GM12878 (cell line): ENCODE data around the gene IRX4. TPM values are rescaled to one million over a fixed set of nuclear protein-coding genes. Genes with fewer than 3 reads are reported as not detected.

Experiments used
- ATAC-seq: fragments of 200-7000 bp; cut with Tn5 transposase; 3 replicates; pipeline ENCODE4 v1.9.1; 2020; ENCODE audit warnings: mild to moderate bottlenecking, moderate library complexity
- BruUV-seq: library from RNA; stranded (reverse); fragments of 400-500 nt; replicated peaks from 2 replicates; lab custom pipeline; 2021; lab: Mats Ljungman, UMichigan
- CTCF ChIA-PET: fragments of 300-600 bp; sonication (Branson Sonifier 250); formaldehyde crosslinking; extraction: SDS; loops from one replicate; lab custom pipeline; 2021; ENCODE audit warnings: inconsistent platforms; lab: Yijun Ruan, JAX
- POLR2A ChIA-PET: fragments of 350-600 bp; formaldehyde crosslinking; extraction: SDS; loops from one replicate; lab custom pipeline; 2021; ENCODE audit warnings: inconsistent platforms; lab: Charles Lee
- RAD21 ChIA-PET: fragments of 300-600 bp; sonication (Branson Sonifier 250); formaldehyde crosslinking; loops from one replicate; lab custom pipeline; 2023; ENCODE audit warnings: antibody characterized with exemption; ENCODE audit not compliant: unreplicated experiment; lab: Charles Lee
- SMC1A ChIA-PET: fragments of 300-600 bp; sonication (Branson Sonifier 250); formaldehyde crosslinking; loops from one replicate; lab custom pipeline; 2023; ENCODE audit not compliant: unreplicated experiment, uncharacterized antibody; lab: Charles Lee
- DNase-seq: peaks from one replicate; pipeline ENCODE4 v3.0.0-alpha.2; 2011; ENCODE audit warnings: low read depth, low spot score
- FAIRE-seq: peaks from 3 replicates; lab custom pipeline; 2011; peaks lifted over from hg19 to GRCh38; lab: Jason Lieb, UNC
- H2AFZ ChIP-seq: 2 replicates; pipeline ENCODE4 v1.6.0; 2011; ENCODE audit warnings: low read depth, low read length, control low read depth; ENCODE audit not compliant: control insufficient read depth
- H3K27ac ChIP-seq: 2 replicates; pipeline ENCODE4 v1.5.1; 2011; ENCODE audit warnings: control low read depth; ENCODE audit not compliant: control insufficient read depth, insufficient read depth
- H3K27me3 ChIP-seq, 2 experiments: replicated peaks in 1 of 2; 2 replicates each; pipeline versions ENCODE4 v1.6.0 to v1.6.1; 2011; ENCODE audit warnings: low read length in 1 of 2; ENCODE audit not compliant: control insufficient read depth in 2 of 2, insufficient read depth in 2 of 2
- H3K36me3 ChIP-seq, 2 experiments: 2 replicates each; pipeline ENCODE4 v1.5.1; 2011; ENCODE audit warnings: low read length in 1 of 2; ENCODE audit not compliant: control insufficient read depth in 2 of 2, insufficient read depth in 2 of 2
- H3K4me1 ChIP-seq: 2 replicates; pipeline ENCODE4 v1.6.1; 2011; ENCODE audit warnings: mild to moderate bottlenecking, low read length, moderate library complexity, mixed read lengths; ENCODE audit not compliant: control insufficient read depth, insufficient read depth
- H3K4me2 ChIP-seq: 2 replicates; pipeline ENCODE4 v1.6.0; 2011; ENCODE audit warnings: control low read depth; ENCODE audit not compliant: control insufficient read depth, insufficient read depth
- H3K4me3 ChIP-seq: fragments of 200-600 bp; sonication (generic); 2 replicates; pipeline ENCODE4 v1.5.1; 2016
- H3K79me2 ChIP-seq: 2 replicates; pipeline ENCODE4 v1.6.0; 2011; ENCODE audit warnings: low read length; ENCODE audit not compliant: control insufficient read depth, insufficient read depth
- H3K9ac ChIP-seq: 2 replicates; pipeline ENCODE4 v1.8.0; 2011; ENCODE audit warnings: low read length, control low read depth, mixed read lengths; ENCODE audit not compliant: control insufficient read depth, insufficient read depth
- H3K9me3 ChIP-seq: replicated peaks from 3 replicates; pipeline ENCODE4 v1.5.1; 2011; ENCODE audit warnings: mild to moderate bottlenecking, low read length; ENCODE audit not compliant: control insufficient read depth, insufficient read depth
- H4K20me1 ChIP-seq: 2 replicates; pipeline ENCODE4 v1.6.0; 2011; ENCODE audit not compliant: control insufficient read depth, insufficient read depth
- CHD4 ChIP-seq: fragments of 200-600 bp; sonication (generic); IDR thresholded peaks from 2 replicates; pipeline ENCODE4 v1.6.1; 2016; ENCODE audit warnings: mild to moderate bottlenecking
- E2F4 ChIP-seq: IDR thresholded peaks from 2 replicates; pipeline ENCODE4 v1.6.1; 2012; ENCODE audit warnings: low read depth, low read length, improper control_type of control experiment
- KLF5 ChIP-seq: fragments of 450-650 bp; IDR thresholded peaks from 2 replicates; pipeline ENCODE4 v1.6.1; 2014; ENCODE audit warnings: mild to moderate bottlenecking; ENCODE audit not compliant: partially characterized antibody
- MAX ChIP-seq: IDR thresholded peaks from 2 replicates; pipeline ENCODE4 v1.6.1; 2012; ENCODE audit warnings: low read depth, low read length, improper control_type of control experiment
- RUNX3 ChIP-seq: IDR thresholded peaks from 2 replicates; pipeline ENCODE4 v1.6.1; 2012; ENCODE audit warnings: low read length, inconsistent platforms
- TAF1 ChIP-seq: IDR thresholded peaks from 2 replicates; pipeline ENCODE4 v1.6.1; 2011; ENCODE audit warnings: mild to moderate bottlenecking, low read depth, low read length, borderline replicate concordance
- YBX1 ChIP-seq: fragments of 450-650 bp; IDR thresholded peaks from 2 replicates; pipeline ENCODE4 v1.6.1; 2016; ENCODE audit warnings: antibody characterized with exemption
- YY1 ChIP-seq: IDR thresholded peaks from 2 replicates; pipeline ENCODE4 v1.6.1; 2011; ENCODE audit warnings: low read depth, mild to moderate bottlenecking, low read length
- ZBED1 ChIP-seq: IDR thresholded peaks from 2 replicates; pipeline ENCODE4 v1.6.1; 2016; ENCODE audit warnings: borderline replicate concordance
- ZNF384 ChIP-seq: IDR thresholded peaks from 2 replicates; pipeline ENCODE4 v1.6.1; 2012; ENCODE audit warnings: low read depth, mild to moderate bottlenecking, low read length, improper control_type of control experiment, borderline replicate concordance
- WGBS: methylation state at CpG from one replicate; pipeline ENCODE4 v1.1.6; 2016; ENCODE audit warnings: low lambda C conversion rate; ENCODE audit not compliant: insufficient replicate concordance, insufficient coverage; ENCODE audit errors: missing lambda C conversion rate; 5-methylcytosine and 5-hydroxymethylcytosine counted together
- in situ Hi-C: fragments of 300-500 bp; cut with MboI; formaldehyde crosslinking; loops from 9 replicates; pipeline ENCODE4 v1.14.3; 2018; ENCODE audit warnings: mixed read lengths
- intact Hi-C: fragments of 100-400 bp; cut with micrococcal nuclease; formaldehyde crosslinking; loops from one replicate; pipeline ENCODE4 v1.14.2; 2022; ENCODE audit not compliant: unreplicated experiment
- polyA plus RNA-seq, 11 experiments: library from polyadenylated mRNA; depleted of rRNA in 4 of 11; unstranded in 6 of 11; stranded (reverse) in 5 of 11; fragments of >200 nt; fragmentation: Nextera tagmentation in 4 of 11; fragmentation: Illumina TruSeq in 1 of 11; extraction: Ambion mirVana in 4 of 11; extraction: Trizol in 1 of 11; gene quantifications; 1 replicate in 1 of 11; 2 replicates in 10 of 11; pipeline versions ENCODE4 v1.2.1 to v1.2.3, GENCODE V29; 2011 to 2016; ENCODE audit warnings: inconsistent platforms in 2 of 11, missing spikeins in 2 of 11, low read depth in 1 of 11
- total RNA-seq, 4 experiments: library from RNA; depleted of rRNA in 3 of 4; stranded (reverse); fragments of >200 nt in 3 of 4; fragmentation: Illumina TruSeq in 1 of 4; extraction: Trizol in 1 of 4; gene quantifications; 2 replicates each; pipeline versions ENCODE4 v1.2.1 to v1.2.3, GENCODE V29; 2013 to 2021
- TF ChIP-seq, protein P1 (sequence below): fragments of 450-650 bp; formaldehyde crosslinking; IDR thresholded peaks from 2 replicates; pipeline ENCODE4 v1.4.0; 2022; ENCODE audit warnings: mild to moderate bottlenecking, moderate library complexity

IRX4 gene
- total and polyA plus RNA-seq, 10 of the 15 experiments (the other 5 are each of a cell fraction or from before 2014, with no cell fraction given) = not detected

- Histone ChIP-seq H3K27me3 (peaks cover 3 to 4% of the 10 kb centered on the region in 2 experiments; a peak in 3 of 4 replicates), H4K20me1 (no peaks in the 10 kb centered on the region), H3K9ac (no peak overlapping the region), H3K79me2 (no peaks in the 10 kb centered on the region), H3K36me3 (no peaks in the 10 kb centered on the region), H3K4me3 (no peak overlapping the region), H3K4me2 (no peak overlapping the region), H2AFZ (no peak overlapping the region), H3K27ac (no peak overlapping the region), H3K4me1 (no peaks in the 10 kb centered on the region), H3K9me3 (no peaks in the 10 kb centered on the region)
- no peak for TF ChIP-seq KLF5
- TF ChIP-seq ZBED1 = no peak
- TF ChIP-seq E2F4 = no peak
- TF ChIP-seq YY1 = no peak
- no peak for TF ChIP-seq ZNF384
- no peak for TF ChIP-seq RUNX3
- no peak for TF ChIP-seq CHD4
- no peak for TF ChIP-seq TAF1
- TF ChIP-seq YBX1 = no peak
- TF ChIP-seq MAX = no peak
- TF ChIP-seq, protein P1, sequence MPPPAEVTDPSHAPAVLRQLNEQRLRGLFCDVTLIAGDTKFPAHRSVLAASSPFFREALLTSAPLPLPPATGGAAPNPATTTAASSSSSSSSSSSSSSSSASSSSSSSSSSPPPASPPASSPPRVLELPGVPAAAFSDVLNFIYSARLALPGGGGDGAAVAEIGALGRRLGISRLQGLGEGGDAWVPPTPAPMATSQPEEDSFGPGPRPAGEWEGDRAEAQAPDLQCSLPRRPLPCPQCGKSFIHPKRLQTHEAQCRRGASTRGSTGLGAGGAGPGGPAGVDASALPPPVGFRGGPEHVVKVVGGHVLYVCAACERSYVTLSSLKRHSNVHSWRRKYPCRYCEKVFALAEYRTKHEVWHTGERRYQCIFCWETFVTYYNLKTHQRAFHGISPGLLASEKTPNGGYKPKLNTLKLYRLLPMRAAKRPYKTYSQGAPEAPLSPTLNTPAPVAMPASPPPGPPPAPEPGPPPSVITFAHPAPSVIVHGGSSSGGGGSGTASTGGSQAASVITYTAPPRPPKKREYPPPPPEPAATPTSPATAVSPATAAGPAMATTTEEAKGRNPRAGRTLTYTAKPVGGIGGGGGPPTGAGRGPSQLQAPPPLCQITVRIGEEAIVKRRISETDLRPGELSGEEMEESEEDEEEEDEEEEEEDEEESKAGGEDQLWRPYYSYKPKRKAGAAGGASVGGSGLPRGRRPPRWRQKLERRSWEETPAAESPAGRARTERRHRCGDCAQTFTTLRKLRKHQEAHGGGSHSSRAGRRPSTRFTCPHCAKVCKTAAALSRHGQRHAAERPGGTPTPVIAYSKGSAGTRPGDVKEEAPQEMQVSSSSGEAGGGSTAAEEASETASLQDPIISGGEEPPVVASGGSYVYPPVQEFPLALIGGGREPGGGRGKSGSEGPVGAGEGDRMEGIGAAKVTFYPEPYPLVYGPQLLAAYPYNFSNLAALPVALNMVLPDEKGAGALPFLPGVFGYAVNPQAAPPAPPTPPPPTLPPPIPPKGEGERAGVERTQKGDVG (CRISPR knock-in tag) = no peak
- RAD21 ChIA-PET = no interaction called here
- intact Hi-C loops (no loop called here), in situ Hi-C loops (no loop called here)
- BruUV-seq = no TSS peak
- SMC1A ChIA-PET = no interaction called here
- POLR2A ChIA-PET = no interaction called here
- FAIRE-seq (no peak), DNase-seq (no peak), ATAC-seq (no peak)
- WGBS = 53% methylated on average over 23 of the region's 30 CpGs
- CTCF ChIA-PET = no interaction called here
These were observed 44.0 kb upstream of the IRX4 start for GRCh38 chr5:1926471-1927341.
